GM12878 (cell line): ENCODE results near the gene SDK2. TPM values are rescaled to one million over a fixed set of nuclear protein-coding genes. Genes with fewer than 3 reads are reported as not detected.

Source experiments
- BCL3 ChIP-seq: IDR thresholded peaks from 2 replicates; pipeline ENCODE4 v1.6.1; 2011; ENCODE audit warnings: borderline replicate concordance, low read depth, mild to moderate bottlenecking, moderate library complexity, low read length; ENCODE audit not compliant: insufficient read depth, poor library complexity, severe bottlenecking
- BMI1 ChIP-seq: fragments of 450-650 bp; IDR thresholded peaks from 2 replicates; pipeline ENCODE4 v1.6.1; 2016; ENCODE audit warnings: mild to moderate bottlenecking, moderate library complexity, borderline replicate concordance
- CREB1 ChIP-seq: IDR thresholded peaks from 2 replicates; pipeline ENCODE4 v1.6.1; 2012; ENCODE audit warnings: low read depth, mild to moderate bottlenecking, inconsistent platforms
- E4F1 ChIP-seq: fragments of 450-650 bp; IDR thresholded peaks from 2 replicates; pipeline ENCODE4 v1.6.1; 2018; ENCODE audit warnings: borderline replicate concordance, mild to moderate bottlenecking; ENCODE audit not compliant: partially characterized antibody
- MLLT1 ChIP-seq: fragments of 450-650 bp; IDR thresholded peaks from 2 replicates; pipeline ENCODE4 v1.6.1; 2016; ENCODE audit warnings: mild to moderate bottlenecking
- NFXL1 ChIP-seq: fragments of 450-650 bp; IDR thresholded peaks from 2 replicates; pipeline ENCODE4 v1.6.1; 2017; ENCODE audit warnings: antibody characterized with exemption, mild to moderate bottlenecking, borderline replicate concordance
- SIN3A ChIP-seq: IDR thresholded peaks from 2 replicates; pipeline ENCODE4 v1.6.1; 2012; ENCODE audit warnings: low read depth, low read length, improper control_type of control experiment
- STAT1 ChIP-seq: fragments of 450-650 bp; conservative IDR thresholded peaks from 2 replicates; pipeline ENCODE4 v1.6.1; 2014; ENCODE audit warnings: antibody characterized with exemption, mild to moderate bottlenecking
- TCF3 ChIP-seq: IDR thresholded peaks from 2 replicates; pipeline ENCODE4 v1.6.1; 2012; ENCODE audit warnings: low read depth, mild to moderate bottlenecking, low read length, borderline replicate concordance; ENCODE audit not compliant: insufficient read depth
- ZBTB11 ChIP-seq: fragments of 450-650 bp; formaldehyde crosslinking; IDR thresholded peaks from 2 replicates; pipeline ENCODE4 v1.5.0; 2022; ENCODE audit warnings: mild to moderate bottlenecking, missing genetic modification characterization
- ZNF687 ChIP-seq: fragments of 450-650 bp; IDR thresholded peaks from 2 replicates; pipeline ENCODE4 v1.6.1; 2017; ENCODE audit warnings: mild to moderate bottlenecking, moderate library complexity
- polyA plus RNA-seq, 11 experiments: library from polyadenylated mRNA; depleted of rRNA in 4 of 11; unstranded in 6 of 11; stranded (reverse) in 5 of 11; fragments of >200 nt; fragmentation: Nextera tagmentation in 4 of 11; fragmentation: Illumina TruSeq in 1 of 11; extraction: Ambion mirVana in 4 of 11; extraction: Trizol in 1 of 11; gene quantifications; 1 replicate in 1 of 11; 2 replicates in 10 of 11; pipeline versions ENCODE4 v1.2.1 to v1.2.3, GENCODE V29; 2011 to 2016; ENCODE audit warnings: inconsistent platforms in 2 of 11, missing spikeins in 2 of 11, low read depth in 1 of 11
- total RNA-seq, 4 experiments: library from RNA; depleted of rRNA in 3 of 4; stranded (reverse); fragments of >200 nt in 3 of 4; fragmentation: Illumina TruSeq in 1 of 4; extraction: Trizol in 1 of 4; gene quantifications; 2 replicates each; pipeline versions ENCODE4 v1.2.1 to v1.2.3, GENCODE V29; 2013 to 2021

The SDK2 gene
- total and polyA plus RNA-seq, 10 of the 15 experiments (the other 5 are each of a cell fraction or from before 2014, with no cell fraction given) = 0.03 to 0.08 (median 0.03) TPM; not detected in 7

- TF ChIP-seq ZNF687 (no peak), BCL3 (no peak), E4F1 (no peak), SIN3A (no peak), ZBTB11 (CRISPR knock-in tag) (no peak), BMI1 (no peak), MLLT1 (no peak), TCF3 (no peak), NFXL1 (no peak), CREB1 (no peak), STAT1 (no peak)
Measured at GRCh38 chr17:73528679-73529078, 115.6 kb downstream of the SDK2 start (continued).
